AG10803 (cell line): ENCODE measurements around the gene SWI5.

Source experiments
- DNase-seq: peaks from one replicate; pipeline ENCODE4 v3.0.0; 2010; ENCODE audit warnings: low read depth
- H3K4me3 ChIP-seq: 2 replicates; pipeline ENCODE4 v1.5.1; 2011; ENCODE audit warnings: mild to moderate bottlenecking, low read length, control low read depth
- CTCF ChIP-seq: conservative IDR thresholded peaks from 2 replicates; pipeline ENCODE4 v1.5.1; 2011; ENCODE audit warnings: mild to moderate bottlenecking, low read length, control low read depth, inconsistent platforms

SWI5 gene

GRCh38 chr9:128335161-128335560, 59.1 kb downstream of the SWI5 start:
- no peak overlapping the region for H3K4me3 ChIP-seq
- no peak for DNase-seq
- TF ChIP-seq CTCF = no peak

- no peak for TF ChIP-seq CTCF
- no peak overlapping the region for H3K4me3 ChIP-seq
Measured at GRCh38 chr9:128335914-128336313, 59.8 kb downstream of the SWI5 start.

GRCh38 chr9:128337936-128338335, 61.9 kb downstream of the SWI5 start:
- no peak for TF ChIP-seq CTCF
- DNase-seq = no peak

More at GRCh38 chr9:128335914-128336313, 59.8 kb downstream of the SWI5 start:
- no peak for DNase-seq

More at GRCh38 chr9:128337936-128338335, 61.9 kb downstream of the SWI5 start:
- no peak overlapping the region for H3K4me3 ChIP-seq
